DMS53 treated with DMSO at 0.1 percent for 48 hours (cell line): ENCODE data around the gene FCN2.

Experiments used
- DNase-seq: peaks from one replicate; lab custom pipeline; 2025; ENCODE audit not compliant: unreplicated experiment; lab: John Stamatoyannopoulos, UW

FCN2 gene

DNA sequence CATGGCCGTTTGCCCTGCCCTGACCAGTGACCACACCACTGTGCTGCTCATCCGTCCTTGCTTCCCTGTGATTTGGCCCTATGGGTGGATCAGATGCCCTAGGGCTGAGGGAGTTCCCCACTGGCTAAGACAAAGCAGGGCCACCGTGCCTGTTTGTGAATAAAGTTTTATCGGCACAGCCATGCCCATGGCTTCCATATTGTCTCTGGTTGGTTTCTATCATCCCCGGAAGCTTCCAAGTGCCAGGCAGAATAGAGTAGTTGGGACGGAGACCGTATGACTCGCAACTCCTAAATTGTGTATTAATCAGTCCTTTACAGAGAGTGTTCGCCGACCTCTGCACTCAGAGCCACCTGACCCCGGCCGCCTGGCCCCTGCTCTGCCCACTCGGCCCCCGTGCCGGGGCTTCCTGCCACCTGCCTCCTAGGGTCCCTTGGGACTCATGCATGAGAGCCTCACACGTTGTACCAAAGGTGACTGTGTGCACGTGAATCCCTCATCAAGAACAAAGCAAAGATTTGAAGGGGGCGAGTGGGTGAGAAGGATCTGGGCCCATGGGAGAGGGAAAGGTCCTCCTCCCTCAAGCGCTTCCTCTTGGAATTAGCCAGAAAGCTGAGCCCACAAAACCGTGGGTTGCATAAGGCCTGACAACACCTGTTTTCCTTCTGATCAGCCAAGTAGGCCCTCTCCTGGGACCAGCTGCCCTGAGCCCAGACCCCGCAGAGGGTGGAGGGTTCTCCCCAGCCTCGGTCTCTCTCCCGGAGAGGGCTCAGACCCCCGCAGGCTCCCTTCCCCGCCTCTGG lies 11.7 kb upstream of the FCN2 start:
- no peak for DNase-seq

DNA sequence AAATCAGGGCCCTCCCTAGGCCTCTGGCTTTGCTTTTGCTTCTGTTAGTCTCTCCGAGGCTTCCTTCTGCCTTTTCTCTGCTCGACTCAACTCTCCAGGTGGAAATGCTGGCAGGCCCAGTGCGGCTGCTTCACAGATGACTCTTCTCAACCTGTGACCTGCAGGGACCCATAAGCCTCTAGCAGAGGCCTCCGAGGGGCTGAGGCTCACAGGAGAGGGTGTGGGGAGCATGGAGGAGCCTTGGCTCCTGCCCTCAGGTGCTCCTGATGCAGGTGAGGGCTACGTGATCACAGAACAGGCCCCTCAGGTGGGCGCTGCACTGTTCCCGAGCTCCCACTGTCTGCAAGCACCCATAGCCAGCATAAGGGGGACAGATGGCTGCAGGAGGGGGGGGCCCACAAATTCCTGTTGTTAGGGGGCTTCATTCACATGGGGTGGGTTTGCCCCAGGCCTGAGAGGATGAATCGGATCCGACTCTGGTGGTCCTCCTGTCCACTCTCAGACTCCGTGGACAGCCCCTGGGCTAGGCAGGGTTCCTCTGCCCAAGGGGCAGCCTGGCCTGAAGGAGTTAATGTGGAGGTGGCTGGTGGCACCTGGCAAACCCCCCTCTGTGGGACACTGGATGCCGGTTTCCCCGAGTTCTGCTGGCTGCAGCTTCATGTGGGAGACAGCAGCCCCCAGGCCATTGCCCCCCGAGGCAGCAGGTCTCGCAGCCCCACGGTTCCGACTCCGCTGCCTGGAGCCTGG lies 10.9 kb upstream of the FCN2 start:
- no peak for DNase-seq

DNA sequence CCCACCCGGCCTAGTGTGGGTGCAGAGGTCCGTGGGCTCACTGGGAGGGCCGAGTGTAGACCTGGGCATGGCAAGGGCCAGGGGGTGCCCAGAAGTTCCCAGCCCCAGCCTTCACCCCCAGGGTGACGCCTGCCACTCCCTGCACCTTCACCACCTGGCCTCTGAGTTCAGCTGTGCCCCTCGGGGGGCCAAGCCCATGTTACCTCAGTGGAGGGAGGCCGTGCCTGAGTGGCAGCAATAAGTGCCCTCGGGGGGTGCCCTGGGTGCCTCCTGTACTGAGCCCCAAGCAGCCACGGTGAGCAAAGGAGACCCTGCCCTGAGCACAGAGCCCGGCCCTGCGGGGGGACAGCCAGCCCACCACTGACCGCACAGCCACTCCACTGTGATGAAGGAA lies 10.3 kb upstream of the FCN2 start:
- no peak for DNase-seq

DNA sequence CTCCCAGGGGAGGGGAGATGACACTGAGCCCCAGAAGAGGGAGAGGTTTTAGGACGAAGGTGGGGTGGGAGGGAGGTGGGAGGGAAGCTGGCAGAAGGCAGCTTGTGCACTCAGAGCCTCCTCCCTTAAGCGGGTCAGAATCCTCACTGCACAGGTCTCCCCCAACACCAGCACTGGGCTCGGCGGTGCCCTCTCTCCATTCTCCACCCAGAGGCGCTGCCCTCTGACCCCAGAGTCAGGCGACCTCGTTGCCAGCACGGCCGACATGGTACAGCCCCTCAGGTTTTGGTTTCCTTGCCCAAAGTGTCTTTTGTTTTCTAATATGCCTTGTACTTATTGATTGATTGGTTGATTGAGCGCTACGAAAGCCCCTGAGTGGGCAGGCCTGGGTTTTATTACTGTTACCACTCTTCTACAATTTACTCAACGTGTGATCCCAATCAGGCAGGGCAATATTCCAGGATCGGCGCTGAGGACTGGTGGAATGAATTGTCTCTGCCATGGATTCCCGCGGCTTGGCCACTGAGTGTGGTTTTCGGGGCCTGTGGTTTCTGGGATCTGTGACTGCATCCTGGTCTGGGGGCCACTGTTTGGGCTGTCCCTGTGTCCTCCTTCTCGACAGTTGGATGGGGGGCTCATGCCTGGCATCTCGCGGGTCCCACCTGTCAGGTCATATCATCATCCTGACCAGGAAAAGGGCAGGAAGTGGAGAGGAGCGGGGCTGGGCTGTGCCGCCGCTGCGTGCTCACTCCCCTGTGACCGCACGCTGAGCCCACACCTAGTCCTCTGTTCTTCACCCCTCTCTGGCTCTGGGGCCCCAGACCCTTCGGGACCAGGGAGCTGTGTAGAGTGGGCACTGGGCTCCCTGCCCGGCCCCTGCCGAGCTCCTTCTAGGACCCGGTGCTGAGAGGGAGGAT lies 9.6 kb upstream of the FCN2 start:
- DNase-seq: no peak

DNA sequence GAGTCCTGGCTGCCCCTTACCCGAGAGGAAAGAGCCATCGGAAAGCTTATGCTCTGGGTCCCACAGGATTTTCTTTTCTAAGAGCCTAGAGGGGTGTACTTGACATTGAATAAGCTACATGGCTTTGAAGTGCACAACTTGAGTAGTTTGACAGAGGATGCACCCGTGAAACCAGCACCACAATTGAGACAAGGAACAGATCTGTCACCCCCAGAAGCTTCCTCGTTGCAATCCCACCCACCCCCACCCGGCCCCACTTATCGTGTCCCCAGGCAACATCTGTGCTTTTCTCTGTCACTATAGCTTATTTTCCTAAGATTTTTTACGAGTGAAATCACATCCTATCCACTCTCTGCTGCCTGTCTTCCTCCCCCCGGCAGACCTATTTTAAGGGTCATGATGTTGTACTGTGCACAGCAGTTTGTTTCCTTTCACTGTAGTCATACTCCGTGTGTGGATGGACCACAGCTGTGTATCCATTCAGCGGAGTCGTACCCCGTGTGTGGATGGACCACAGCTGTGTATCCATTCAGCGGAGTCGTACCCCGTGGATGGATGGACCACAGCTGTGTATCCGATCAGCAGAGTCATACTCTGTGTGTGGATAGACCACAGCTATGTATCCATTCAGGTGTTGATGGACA lies 8.8 kb upstream of the FCN2 start:
- DNase-seq: no peak

DNA sequence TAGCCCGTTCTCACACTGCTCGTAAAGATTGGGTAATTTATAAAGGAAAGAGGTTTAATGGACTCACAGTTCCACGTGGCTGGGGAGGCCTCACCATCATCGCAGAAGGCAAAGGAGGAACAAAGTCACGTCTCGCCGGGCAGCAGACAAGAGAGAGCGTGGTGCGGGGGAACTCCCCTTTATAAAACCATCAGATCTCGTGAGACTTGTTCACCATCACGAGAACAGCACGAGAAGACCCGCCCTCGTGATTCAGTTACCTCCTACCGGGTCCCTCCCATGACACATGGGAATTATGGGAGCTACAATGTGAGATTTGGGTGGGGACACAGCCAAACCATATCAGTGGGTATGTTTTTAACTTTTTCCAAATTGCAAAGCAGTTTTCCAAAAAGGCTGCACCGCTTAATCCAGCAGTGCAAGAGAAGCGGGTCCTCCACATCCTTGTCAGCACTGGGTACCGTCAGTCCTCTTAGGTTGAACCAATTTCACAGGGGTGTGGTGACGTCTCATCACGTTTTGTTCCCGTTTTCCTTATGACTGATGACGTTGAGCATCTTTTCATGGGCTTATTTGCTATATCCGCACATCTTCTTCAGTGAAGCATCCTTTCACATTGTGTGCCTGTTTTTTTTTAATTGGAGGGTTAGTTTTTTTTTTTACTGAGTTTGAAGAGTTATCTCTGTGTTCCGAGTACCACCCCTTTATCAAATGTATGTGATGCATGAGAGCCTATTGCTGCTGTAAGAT lies 8.0 kb upstream of the FCN2 start:
- DNase-seq: no peak

DNA sequence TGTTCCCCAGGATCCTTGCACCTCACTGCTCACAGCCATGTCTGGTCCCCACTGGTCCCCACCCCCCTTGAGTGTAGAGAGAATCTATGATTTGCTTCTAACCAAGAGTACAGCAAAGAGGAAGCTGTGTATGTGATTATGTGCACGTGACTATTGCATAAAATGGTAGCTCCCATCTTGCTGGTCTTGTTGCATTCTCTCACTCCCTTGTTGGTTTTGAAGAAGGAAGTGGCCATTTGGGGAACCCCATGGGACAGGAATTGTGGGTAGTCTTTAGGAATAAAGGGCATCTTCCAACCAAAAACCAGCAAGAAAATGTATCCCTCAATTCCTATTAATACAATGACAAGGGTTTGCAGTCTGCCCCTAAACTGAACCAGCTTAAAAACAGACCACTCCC lies 5.2 kb upstream of the FCN2 start:
- no peak for DNase-seq

DNA sequence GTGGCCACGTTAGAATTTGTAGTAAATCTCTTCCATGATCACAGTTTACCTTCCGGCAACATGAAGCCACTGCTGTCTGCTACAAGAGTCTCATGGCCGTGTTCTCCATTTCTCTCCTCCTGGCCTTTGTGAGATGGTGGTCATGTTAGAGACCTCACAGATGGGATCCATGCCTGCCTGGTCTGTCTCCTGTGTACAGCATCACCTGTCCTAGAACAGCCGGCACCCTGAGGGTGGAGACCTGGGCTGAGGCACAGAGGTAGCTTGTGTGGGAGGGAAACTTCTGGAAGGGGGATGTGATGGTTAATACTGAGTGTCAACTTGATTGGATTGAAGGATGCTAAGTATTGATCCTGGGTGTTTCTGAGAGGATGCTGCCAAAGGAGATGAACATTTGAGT lies 3.1 kb upstream of the FCN2 start:
- no peak for DNase-seq

DNA sequence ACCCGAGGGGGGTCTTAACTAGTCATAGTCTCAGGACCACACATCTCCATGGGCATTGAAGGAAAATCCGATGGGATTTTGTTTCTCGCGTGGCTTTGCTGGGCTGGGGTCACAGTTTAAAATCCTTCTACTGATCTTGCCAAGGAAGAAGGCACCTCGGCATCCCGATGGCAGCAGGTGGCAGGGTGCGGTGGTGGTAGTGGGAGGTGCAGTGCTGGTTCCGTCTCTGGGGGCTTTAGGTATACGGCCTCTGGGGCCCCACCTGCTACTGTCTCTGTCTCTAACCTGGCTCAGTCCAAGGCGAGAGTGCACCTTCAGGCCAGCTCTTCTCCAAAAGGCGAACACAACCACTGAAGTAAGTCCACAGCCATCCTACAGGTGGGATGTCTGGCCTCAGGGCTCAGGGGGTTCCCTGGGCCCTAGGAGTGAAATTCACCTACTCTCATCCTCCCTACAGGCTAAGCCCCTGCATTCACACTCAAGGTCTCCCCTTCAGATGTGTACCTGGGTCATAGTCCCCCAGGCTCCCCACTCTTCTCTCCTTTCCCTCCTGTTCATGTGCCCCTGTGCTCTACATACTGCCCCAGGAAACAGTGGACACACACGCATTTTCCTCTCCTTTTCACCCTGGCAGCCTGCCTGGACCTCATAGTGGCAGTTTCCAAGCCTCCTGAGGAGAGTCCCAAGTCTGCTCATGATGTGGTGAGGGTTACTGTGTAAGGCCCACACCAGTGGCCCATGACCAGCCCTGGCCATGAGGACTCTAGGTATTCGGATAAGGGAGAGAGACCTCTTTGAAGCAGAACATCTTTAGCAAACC lies 736 bp upstream of the FCN2 start:
- DNase-seq: no peak

DNA sequence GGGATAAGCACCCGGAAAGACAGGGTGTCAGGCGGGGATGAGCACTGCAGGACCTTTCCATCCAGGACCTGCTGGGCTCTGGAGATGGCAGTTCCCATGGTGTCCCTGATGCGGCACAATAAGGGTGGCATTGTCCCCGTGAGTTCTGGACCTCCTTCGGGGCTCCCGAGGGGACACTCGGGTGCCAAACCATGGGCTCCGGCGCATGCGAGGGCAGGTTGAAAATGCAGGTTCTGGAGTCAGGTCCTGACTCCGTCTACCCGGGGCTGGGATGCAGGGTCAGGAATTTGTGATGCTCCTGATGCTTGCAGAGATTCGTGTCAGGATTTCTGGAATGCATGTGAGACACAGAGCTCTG lies 682 bp downstream of the FCN2 start:
- no peak for DNase-seq

DNA sequence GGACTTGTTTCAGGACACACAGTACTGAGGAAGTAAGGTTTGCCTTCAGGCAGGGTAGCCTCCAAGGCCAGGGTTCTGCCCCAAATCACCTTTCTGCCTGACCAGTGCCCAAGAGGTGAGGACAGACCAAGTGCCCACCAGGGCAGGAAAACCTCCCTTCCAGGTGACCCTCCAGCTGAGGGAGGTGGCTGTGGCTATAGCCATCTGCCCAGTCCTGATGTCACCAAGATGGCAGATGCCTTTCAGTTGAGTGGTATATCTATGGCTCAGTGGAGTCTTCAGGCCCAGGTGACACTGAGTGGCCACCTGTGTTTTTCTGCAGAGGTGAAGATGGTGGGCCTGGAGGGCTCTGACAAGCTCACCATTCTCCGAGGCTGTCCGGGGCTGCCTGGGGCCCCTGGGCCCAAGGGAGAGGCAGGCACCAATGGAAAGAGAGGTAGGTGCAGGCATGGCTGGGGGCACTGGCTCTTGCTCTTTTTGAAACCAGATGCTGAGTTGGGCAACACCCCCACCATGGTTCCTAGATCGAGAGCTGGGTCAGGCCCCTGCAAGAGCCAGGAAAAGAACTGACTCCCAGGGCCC lies 1.7 kb downstream of the FCN2 start:
- DNase-seq: no peak

DNA sequence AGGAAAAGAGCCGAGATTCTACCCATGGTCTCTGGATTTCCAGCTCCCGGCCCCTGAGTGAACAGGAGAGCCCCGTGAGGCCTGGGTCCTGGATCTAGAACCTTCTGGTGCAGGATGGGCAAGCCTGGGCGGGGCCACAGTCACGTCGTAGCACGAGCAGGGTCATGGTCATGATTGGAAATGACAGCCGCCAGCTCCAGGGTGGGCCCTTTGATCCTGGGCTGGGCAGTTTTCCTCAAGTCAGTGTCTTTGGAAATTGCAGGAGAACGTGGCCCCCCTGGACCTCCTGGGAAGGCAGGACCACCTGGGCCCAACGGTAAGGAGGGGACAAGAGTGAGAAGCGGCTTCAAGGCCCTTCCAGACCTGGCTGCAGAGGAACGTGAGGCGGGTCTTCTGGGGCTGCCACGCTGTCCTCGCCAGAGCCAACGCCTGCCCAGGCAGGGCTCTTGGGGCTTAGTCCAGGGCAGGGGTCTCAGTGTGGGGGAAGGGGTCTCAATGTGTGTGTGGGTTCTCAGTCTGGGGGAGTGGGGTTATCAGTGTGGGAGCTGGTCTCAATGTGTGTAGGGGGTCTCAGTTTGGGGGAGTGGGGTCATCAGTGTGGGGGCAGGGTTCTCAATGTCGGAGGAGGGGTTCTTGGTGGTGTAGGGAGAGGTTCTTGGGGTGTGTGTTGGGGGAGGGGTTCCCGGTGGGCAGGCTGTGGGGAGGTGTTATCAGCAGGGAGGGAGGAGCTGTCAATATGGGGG lies 2.6 kb downstream of the FCN2 start:
- DNase-seq: no peak

DNA sequence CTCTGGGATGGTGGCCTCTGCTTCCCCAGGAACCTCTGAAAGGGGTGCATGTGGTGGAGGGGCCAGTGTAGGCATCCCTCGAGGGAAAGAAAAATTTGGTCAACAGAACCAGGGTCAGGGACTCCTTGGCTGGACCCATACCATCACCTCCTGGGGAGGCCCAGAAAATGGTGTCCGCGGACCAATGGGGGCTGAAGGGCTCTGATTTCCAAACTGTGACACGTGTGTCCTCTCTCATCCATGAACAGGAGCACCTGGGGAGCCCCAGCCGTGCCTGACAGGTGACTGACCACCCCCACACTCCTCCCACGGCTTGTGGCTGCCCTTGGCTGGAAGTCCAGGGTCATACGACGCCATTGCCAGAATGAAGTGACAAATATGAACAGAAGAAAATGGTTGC lies 3.9 kb downstream of the FCN2 start:
- DNase-seq: no peak

DNA sequence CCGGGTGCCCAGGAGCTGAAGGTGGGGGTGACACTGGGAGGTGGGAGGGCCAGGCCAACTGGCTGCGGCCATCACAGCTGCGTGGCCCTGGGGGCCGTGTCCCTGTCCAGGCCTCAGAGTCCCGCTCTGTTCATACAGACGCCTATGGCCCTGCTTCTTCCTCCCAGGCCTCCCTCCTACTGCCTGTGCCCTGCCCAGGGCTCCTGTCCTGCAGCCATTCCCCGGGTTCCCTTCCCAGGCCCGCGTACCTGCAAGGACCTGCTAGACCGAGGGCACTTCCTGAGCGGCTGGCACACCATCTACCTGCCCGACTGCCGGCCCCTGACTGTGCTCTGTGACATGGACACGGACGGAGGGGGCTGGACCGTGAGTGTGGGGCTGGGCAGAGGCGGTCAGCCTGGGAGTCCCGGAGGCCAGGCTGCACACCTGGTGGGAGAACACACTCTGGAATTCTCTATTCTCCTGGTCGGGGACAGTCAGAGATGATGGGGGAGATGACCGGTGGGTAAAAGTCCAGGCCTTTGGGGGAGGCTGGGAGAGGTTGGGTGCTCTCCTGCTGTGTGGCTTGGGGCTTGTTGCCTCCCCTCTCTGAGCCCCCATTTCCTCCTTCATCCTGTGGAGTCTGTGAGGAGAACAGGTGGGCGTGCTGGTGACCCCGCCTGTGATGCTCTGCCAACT lies 4.5 kb downstream of the FCN2 start:
- no peak for DNase-seq

DNA sequence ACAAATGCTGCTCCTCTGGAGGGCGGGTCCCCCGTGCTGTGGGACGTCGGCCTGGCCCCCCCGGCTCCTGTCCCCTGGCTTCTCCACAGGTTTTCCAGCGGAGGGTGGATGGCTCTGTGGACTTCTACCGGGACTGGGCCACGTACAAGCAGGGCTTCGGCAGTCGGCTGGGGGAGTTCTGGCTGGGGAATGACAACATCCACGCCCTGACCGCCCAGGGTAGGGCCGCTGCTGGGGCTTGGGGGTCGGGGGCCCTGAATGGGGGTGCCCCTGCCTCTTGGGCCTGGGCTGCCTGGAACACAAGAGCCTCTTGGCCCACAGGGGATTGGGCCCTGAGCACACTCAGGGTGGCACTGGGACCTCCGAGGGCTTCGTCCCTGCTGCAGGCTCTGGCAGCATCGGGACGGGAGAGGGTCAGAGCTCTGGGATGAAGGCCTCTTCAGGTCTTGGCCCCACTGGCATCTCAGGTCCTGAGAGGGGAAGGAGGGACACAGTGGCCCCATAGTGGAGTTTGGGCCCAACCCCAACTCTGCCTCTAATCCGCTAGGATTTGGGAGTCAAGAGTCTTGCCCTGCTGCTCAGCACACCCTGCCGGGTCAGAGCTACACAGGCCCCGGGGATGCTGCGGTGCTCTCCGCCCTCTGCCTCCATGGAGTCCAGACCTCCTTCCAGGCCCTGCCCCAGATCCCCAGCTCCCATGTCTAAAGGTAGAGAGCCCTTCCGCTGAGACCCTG lies 5.2 kb downstream of the FCN2 start:
- no peak for DNase-seq

DNA sequence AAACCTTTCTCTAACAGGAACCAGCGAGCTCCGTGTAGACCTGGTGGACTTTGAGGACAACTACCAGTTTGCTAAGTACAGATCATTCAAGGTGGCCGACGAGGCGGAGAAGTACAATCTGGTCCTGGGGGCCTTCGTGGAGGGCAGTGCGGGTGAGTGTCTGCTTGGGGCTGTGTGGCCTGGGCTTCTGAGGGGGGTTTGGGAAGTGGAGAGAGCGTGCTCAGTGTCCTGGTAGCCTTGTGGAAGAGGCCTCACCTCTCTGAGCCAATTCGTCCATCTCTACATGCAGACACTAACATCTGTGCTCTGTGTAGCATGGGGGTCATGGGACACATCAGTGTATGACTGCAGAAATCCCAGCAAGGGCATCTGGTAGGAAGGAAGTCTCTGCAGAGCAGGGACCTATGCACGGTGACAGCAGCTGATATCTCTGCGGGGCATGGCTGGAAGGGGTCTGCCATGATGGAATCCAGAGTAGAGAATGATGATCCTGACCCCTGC lies 5.9 kb downstream of the FCN2 start:
- DNase-seq: no peak

DNA sequence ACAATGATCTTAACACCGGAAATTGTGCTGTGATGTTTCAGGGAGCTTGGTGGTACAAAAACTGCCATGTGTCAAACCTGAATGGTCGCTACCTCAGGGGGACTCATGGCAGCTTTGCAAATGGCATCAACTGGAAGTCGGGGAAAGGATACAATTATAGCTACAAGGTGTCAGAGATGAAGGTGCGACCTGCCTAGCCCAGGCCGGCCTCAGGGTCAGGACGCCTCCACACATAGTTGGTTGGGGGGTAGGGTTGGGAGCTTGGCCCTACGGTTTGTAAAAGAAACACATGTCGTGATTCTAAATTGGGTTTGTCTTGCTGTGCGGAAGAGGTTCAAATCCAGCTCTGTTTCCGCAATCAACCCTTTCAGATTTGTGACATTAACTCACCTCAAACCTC lies 6.6 kb downstream of the FCN2 start:
- no peak for DNase-seq
